Trophoblast cell (in vitro differentiated cells and primary cell): ENCODE measurements around the gene POU3F3.

Experiments used
- DNase-seq, 2 donors: peaks; one replicate each; pipeline ENCODE4 v3.0.0-alpha.2; 2016
- H2AFZ ChIP-seq: 2 replicates; pipeline ENCODE4 v1.6.1; 2013; ENCODE audit warnings: low read length, moderate library complexity, mild to moderate bottlenecking; ENCODE audit not compliant: insufficient read depth, poor library complexity
- H2AK5ac ChIP-seq: 2 replicates; pipeline ENCODE4 v1.6.1; 2013; ENCODE audit warnings: mild to moderate bottlenecking, low read length
- H2BK120ac ChIP-seq: 2 replicates; pipeline ENCODE4 v1.6.1; 2013; ENCODE audit warnings: low read length, mild to moderate bottlenecking, moderate library complexity; ENCODE audit not compliant: insufficient read depth, poor library complexity
- H2BK12ac ChIP-seq: 2 replicates; pipeline ENCODE4 v1.6.1; 2013; ENCODE audit warnings: mild to moderate bottlenecking, low read length, moderate library complexity
- H2BK5ac ChIP-seq: 2 replicates; pipeline ENCODE4 v1.6.1; 2013; ENCODE audit warnings: low read length, low read depth, moderate library complexity, mild to moderate bottlenecking; ENCODE audit not compliant: poor library complexity
- H3K14ac ChIP-seq: 2 replicates; pipeline ENCODE4 v1.6.1; 2013; ENCODE audit warnings: mild to moderate bottlenecking, low read length
- H3K18ac ChIP-seq: 2 replicates; pipeline ENCODE4 v1.6.1; 2013; ENCODE audit warnings: mild to moderate bottlenecking, low read length
- H3K23ac ChIP-seq: 2 replicates; pipeline ENCODE4 v1.6.1; 2013; ENCODE audit warnings: low read length
- H3K27ac ChIP-seq: 2 replicates; pipeline ENCODE4 v1.5.1; 2013; ENCODE audit warnings: low read depth, mild to moderate bottlenecking, inconsistent platforms, low read length, moderate library complexity
- H3K27me3 ChIP-seq: 2 replicates; pipeline ENCODE4 v1.6.1; 2013; ENCODE audit warnings: inconsistent platforms, mild to moderate bottlenecking, low read length, moderate library complexity; ENCODE audit not compliant: insufficient read depth
- H3K36me3 ChIP-seq, 2 experiments: 1 replicate in 1 of 2; 2 replicates in 1 of 2; pipeline ENCODE4 v1.6.1; 2013; ENCODE audit warnings: low read length in 2 of 2, mild to moderate bottlenecking in 2 of 2, moderate library complexity in 1 of 2; ENCODE audit not compliant: insufficient read depth in 2 of 2, control insufficient read depth in 1 of 2
- H3K4ac ChIP-seq: 2 replicates; pipeline ENCODE4 v1.6.1; 2013; ENCODE audit warnings: low read depth, mild to moderate bottlenecking, low read length, moderate library complexity
- H3K4me1 ChIP-seq, 2 experiments: 1 replicate in 1 of 2; 2 replicates in 1 of 2; pipeline ENCODE4 v1.6.1; 2013; ENCODE audit warnings: low read length in 2 of 2, mild to moderate bottlenecking in 2 of 2, moderate library complexity in 1 of 2; ENCODE audit not compliant: insufficient read depth in 2 of 2, control insufficient read depth in 1 of 2
- H3K4me2 ChIP-seq: 2 replicates; pipeline ENCODE4 v1.6.1; 2013; ENCODE audit warnings: inconsistent platforms, mild to moderate bottlenecking, low read length, moderate library complexity
- H3K4me3 ChIP-seq: 2 replicates; pipeline ENCODE4 v1.5.1; 2013; ENCODE audit warnings: mild to moderate bottlenecking, low read depth, low read length, inconsistent platforms
- H3K79me1 ChIP-seq: one replicate; pipeline ENCODE4 v1.6.1; 2013; ENCODE audit warnings: low read length
- H3K79me2 ChIP-seq: 2 replicates; pipeline ENCODE4 v1.6.1; 2013; ENCODE audit warnings: low read length, mild to moderate bottlenecking; ENCODE audit not compliant: control insufficient read depth, insufficient read depth, poor library complexity
- H3K9ac ChIP-seq: 2 replicates; pipeline ENCODE4 v1.6.1; 2013; ENCODE audit warnings: mild to moderate bottlenecking, low read length
- H3K9me3 ChIP-seq: 2 replicates; pipeline ENCODE4 v1.6.1; 2013; ENCODE audit warnings: low read depth, mild to moderate bottlenecking, control low read depth, inconsistent platforms, low read length; ENCODE audit not compliant: insufficient read depth
- H4K12ac ChIP-seq: 2 replicates; pipeline ENCODE4 v1.6.1; 2013; ENCODE audit warnings: low read depth, mild to moderate bottlenecking, low read length, moderate library complexity
- H4K8ac ChIP-seq: 2 replicates; pipeline ENCODE4 v1.6.1; 2013; ENCODE audit warnings: low read depth, mild to moderate bottlenecking, low read length, moderate library complexity
- H4K91ac ChIP-seq: one replicate; pipeline ENCODE4 v1.6.1; 2013; ENCODE audit warnings: low read depth, mild to moderate bottlenecking, low read length, moderate library complexity
- WGBS: extraction: QIAGEN DNeasy Blood & Tissue Kit; methylation state at CpG from one replicate; pipeline ENCODE4 v1.1.7; 2013; ENCODE audit warnings: missing lambda C conversion rate; ENCODE audit not compliant: insufficient read length, insufficient coverage; ENCODE audit errors: extremely low coverage; 5-methylcytosine and 5-hydroxymethylcytosine counted together

POU3F3 gene

GRCh38 chr2:104851291-104852089, 2.4 kb upstream of the POU3F3 start:
- no peak overlapping the region for H3K4me2 ChIP-seq
- H3K9me3 ChIP-seq, result peaks cover 4% of the 10 kb centered on the region
- WGBS, result no CpG with 5 or more reads among the region's 29 CpGs
- H3K79me1 ChIP-seq, result no peaks in the 10 kb centered on the region
- H3K14ac ChIP-seq, result no peak overlapping the region
- H3K27ac ChIP-seq, result no peak overlapping the region
- no peak overlapping the region for H4K91ac ChIP-seq
- no peak overlapping the region for H4K12ac ChIP-seq
- no peak overlapping the region for H2BK5ac ChIP-seq
- no peak overlapping the region for H3K4me3 ChIP-seq
- H4K8ac ChIP-seq, result no peak overlapping the region
- H2BK120ac ChIP-seq, result no peak overlapping the region
- H2AK5ac ChIP-seq, result no peak overlapping the region
- DNase-seq, result no peak
- H3K27me3 ChIP-seq, result peaks cover 72% of the 10 kb centered on the region
- H3K18ac ChIP-seq, result no peak overlapping the region
- no peaks in the 10 kb centered on the region for H3K79me2 ChIP-seq
- no peak overlapping the region for H2AFZ ChIP-seq
- H3K23ac ChIP-seq, result no peak overlapping the region
- no peak overlapping the region for H3K9ac ChIP-seq
- H3K36me3 ChIP-seq, result no peaks in the 10 kb centered on the region
- H3K4me1 ChIP-seq, result peaks cover 4 to 11% of the 10 kb centered on the region in 2 experiments
- no peak overlapping the region for H3K4ac ChIP-seq
- H2BK12ac ChIP-seq, result no peak overlapping the region

DNA sequence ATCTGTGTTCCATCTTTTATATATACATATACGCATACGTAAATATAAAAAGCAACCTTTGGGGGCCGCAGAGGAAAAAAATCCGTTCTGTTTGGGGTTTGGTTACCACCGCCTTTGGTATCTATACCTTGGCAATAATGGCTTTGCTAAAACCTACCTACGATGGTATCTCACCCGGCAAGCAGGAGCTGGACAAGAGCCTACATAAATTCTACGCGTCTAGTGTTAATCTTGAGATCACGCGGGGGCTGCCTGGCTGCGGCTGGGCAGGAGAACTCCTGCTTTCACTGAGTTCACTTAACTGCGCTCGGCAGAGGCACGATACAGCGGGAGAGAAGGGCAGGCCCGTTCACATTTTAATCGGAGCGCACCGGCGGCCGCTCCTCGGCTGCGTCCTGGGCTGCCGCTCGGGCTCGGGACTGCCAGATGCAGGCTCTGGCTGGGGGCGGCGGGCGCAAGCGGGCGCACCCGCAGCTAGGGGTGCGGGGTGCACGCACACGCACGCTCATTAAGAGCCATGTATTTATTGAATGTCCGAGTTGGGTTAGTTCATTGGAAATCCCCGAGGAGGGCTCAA, 1.7 kb upstream of the POU3F3 start:
- no peaks in the 10 kb centered on the region for H3K36me3 ChIP-seq
- H3K27ac ChIP-seq, result no peak overlapping the region
- H3K79me1 ChIP-seq, result no peaks in the 10 kb centered on the region
- peaks cover 6% of the 10 kb centered on the region for H3K9me3 ChIP-seq
- H3K4me1 ChIP-seq, result peaks cover 4 to 14% of the 10 kb centered on the region in 2 experiments
- peaks cover 73% of the 10 kb centered on the region for H3K27me3 ChIP-seq
- no peak overlapping the region for H2BK120ac ChIP-seq
- H2BK12ac ChIP-seq, result no peak overlapping the region
- H4K91ac ChIP-seq, result no peak overlapping the region
- H3K23ac ChIP-seq, result no peak overlapping the region
- WGBS, result no CpG with 5 or more reads among the region's 39 CpGs
- H3K4me3 ChIP-seq, result no peak overlapping the region
- H2BK5ac ChIP-seq, result no peak overlapping the region
- no peak overlapping the region for H3K4ac ChIP-seq
- H3K14ac ChIP-seq, result no peak overlapping the region
- no peak overlapping the region for H3K9ac ChIP-seq
- DNase-seq, result no peak
- H4K12ac ChIP-seq, result no peak overlapping the region
- H2AFZ ChIP-seq, result peak overlapping the region; percentile 50
- no peak overlapping the region for H3K18ac ChIP-seq
- H4K8ac ChIP-seq, result no peak overlapping the region
- H3K4me2 ChIP-seq, result peak overlapping the region; percentile 47
- no peak overlapping the region for H2AK5ac ChIP-seq
- H3K79me2 ChIP-seq, result no peaks in the 10 kb centered on the region

- Histone ChIP-seq H2AFZ (no peak overlapping the region), H3K79me2 (no peaks in the 10 kb centered on the region), H3K4me2 (peak overlapping the region; percentile 76), H2BK5ac (no peak overlapping the region), H3K9me3 (peaks cover 6% of the 10 kb centered on the region), H3K36me3 (no peaks in the 10 kb centered on the region), H3K27me3 (peaks cover 78% of the 10 kb centered on the region), H3K27ac (no peak overlapping the region), H3K4me1 (peaks cover 4 to 14% of the 10 kb centered on the region in 2 experiments), H3K79me1 (no peaks in the 10 kb centered on the region), H4K8ac (no peak overlapping the region), H3K23ac (no peak overlapping the region), H4K12ac (no peak overlapping the region), H3K14ac (no peak overlapping the region), H2BK120ac (no peak overlapping the region), H3K4ac (no peak overlapping the region), H3K9ac (no peak overlapping the region), H2AK5ac (no peak overlapping the region), H3K18ac (no peak overlapping the region), H3K4me3 (no peak overlapping the region), H2BK12ac (no peak overlapping the region), H4K91ac (no peak overlapping the region)
- no CpG with 5 or more reads among the region's 48 CpGs for WGBS
- no peak for DNase-seq
These were observed 744 bp downstream of the POU3F3 start for GRCh38 chr2:104854498-104855220.

- Histone ChIP-seq H3K9me3 (peaks cover 7% of the 10 kb centered on the region), H3K9ac (no peak overlapping the region), H3K79me1 (no peaks in the 10 kb centered on the region), H3K36me3 (no peaks in the 10 kb centered on the region), H3K4ac (no peak overlapping the region), H3K4me2 (peak overlapping the region; percentile 76), H3K18ac (no peak overlapping the region), H3K4me1 (peaks cover 4 to 14% of the 10 kb centered on the region in 2 experiments), H2BK120ac (no peak overlapping the region), H3K27me3 (peaks cover 77% of the 10 kb centered on the region), H3K79me2 (no peaks in the 10 kb centered on the region), H4K91ac (no peak overlapping the region), H2BK12ac (no peak overlapping the region), H2AK5ac (no peak overlapping the region), H3K23ac (no peak overlapping the region), H2BK5ac (no peak overlapping the region), H4K8ac (no peak overlapping the region), H4K12ac (no peak overlapping the region), H3K14ac (no peak overlapping the region), H2AFZ (no peak overlapping the region), H3K27ac (no peak overlapping the region), H3K4me3 (no peak overlapping the region)
- no peak for DNase-seq
- WGBS, result no CpG with 5 or more reads among the region's 135 CpGs
These were observed 1.5 kb downstream of the POU3F3 start for GRCh38 chr2:104855221-104856085.
